ENCODE measurements around the gene GHRH.

- TF ChIP-seq MAX (IDR thresholded peaks at IDR 0.05) (no peak), CTCF (IDR thresholded peaks at IDR 0.05; ENCODE audit: low read depth, low read length, missing input control) (no peak), FOXA1 (IDR thresholded peaks at IDR 0.05) (no peak), YY1 (IDR thresholded peaks at IDR 0.05) (no peak), REST (IDR thresholded peaks at IDR 0.05) (no peak), RAD21 (IDR thresholded peaks at IDR 0.05) (no peak), TAF1 (conservative IDR thresholded peaks at IDR 0.05) (no peak), GABPA (IDR thresholded peaks at IDR 0.05 in 1 of 2, conservative IDR thresholded peaks at IDR 0.05 in 1 of 2) (no peak), RXRA (IDR thresholded peaks at IDR 0.05) (no peak), JUND (IDR thresholded peaks at IDR 0.05) (no peak)
These were observed 40.9 kb downstream of the GHRH start for GRCh38 chr20:37220731-37221130.

Measured in liver (tissue), 3 donors.